Panc1 (cell line): ENCODE data around the gene MISP3. TPM values are rescaled to one million over a fixed set of nuclear protein-coding genes. Genes with fewer than 3 reads are reported as not detected.
"Not testable (repeated sequence)": the region's sequence is repeated elsewhere in the genome, so short reads cannot be mapped to it uniquely, and the experiment has no call there.

Experiments
- ATAC-seq: fragments of 200-7000 bp; cut with Tn5 transposase; 2 replicates; pipeline ENCODE4 v1.9.1; 2020; ENCODE audit warnings: mild to moderate bottlenecking, moderate library complexity
- BruUV-seq: library from RNA; stranded (reverse); fragments of 400-500 nt; replicated peaks from 2 replicates; lab custom pipeline; 2021; lab: Mats Ljungman, UMichigan
- CTCF ChIA-PET: fragments of 300-600 bp; sonication (Branson Sonifier 250); formaldehyde crosslinking; loops from one replicate; lab custom pipeline; 2022; ENCODE audit warnings: antibody characterized with exemption; lab: Charles Lee
- POLR2A ChIA-PET: fragments of 300-600 bp; sonication (Branson Sonifier 250); formaldehyde crosslinking; loops from one replicate; lab custom pipeline; 2022; ENCODE audit warnings: antibody characterized with exemption; lab: Charles Lee
- DNase-seq: peaks from one replicate; pipeline ENCODE4 v3.0.0-alpha.2; 2010; ENCODE audit warnings: low read depth, low spot score
- H3K27ac ChIP-seq: 2 replicates; pipeline ENCODE4 v1.5.1; 2011; ENCODE audit warnings: mild to moderate bottlenecking, low read length, inconsistent platforms
- H3K27me3 ChIP-seq: fragments of 200-500 bp; sonication (Bioruptor generic); 2 replicates; pipeline ENCODE4 v1.6.0; 2014; ENCODE audit warnings: low read length, inconsistent platforms; ENCODE audit not compliant: control insufficient read depth, insufficient read depth
- H3K36me3 ChIP-seq: fragments of 200-500 bp; sonication (Bioruptor generic); 2 replicates; pipeline ENCODE4 v1.5.1; 2014; ENCODE audit warnings: inconsistent platforms, mild to moderate bottlenecking, low read length, moderate library complexity; ENCODE audit not compliant: control insufficient read depth, insufficient read depth
- H3K4me1 ChIP-seq: 2 replicates; pipeline ENCODE4 v1.5.1; 2011; ENCODE audit warnings: inconsistent platforms, mild to moderate bottlenecking, low read length, moderate library complexity; ENCODE audit not compliant: control insufficient read depth, insufficient read depth
- H3K4me3 ChIP-seq, 2 experiments: 2 replicates each; pipeline ENCODE4 v1.5.1; 2011 to 2012; ENCODE audit warnings: low read depth in 2 of 2, low read length in 2 of 2, mild to moderate bottlenecking in 2 of 2, inconsistent platforms in 1 of 2, moderate library complexity in 1 of 2
- H3K9me3 ChIP-seq: fragments of 200-500 bp; sonication (Bioruptor generic); 2 replicates; pipeline ENCODE4 v1.5.1; 2014; ENCODE audit warnings: low read depth, mild to moderate bottlenecking, inconsistent platforms, low read length, moderate library complexity; ENCODE audit not compliant: control insufficient read depth, insufficient read depth
- CTCF ChIP-seq: fragments of 450-650 bp; IDR thresholded peaks from 2 replicates; pipeline ENCODE4 v1.5.1; 2017; ENCODE audit warnings: mild to moderate bottlenecking
- POLR2AphosphoS5 ChIP-seq: IDR thresholded peaks from 2 replicates; pipeline ENCODE4 v1.6.1; 2012; ENCODE audit warnings: mild to moderate bottlenecking, low read depth, low read length, moderate library complexity
- REST ChIP-seq, 2 experiments: IDR thresholded peaks; 2 replicates each; pipeline ENCODE4 v1.6.1; 2011 to 2012; ENCODE audit warnings: low read depth in 2 of 2, control low read depth in 1 of 2, low read length in 1 of 2, mild to moderate bottlenecking in 1 of 2, moderate library complexity in 1 of 2; ENCODE audit not compliant: insufficient read depth in 1 of 2
- in situ Hi-C: cut with HindIII; loops from 2 replicates; pipeline ENCODE4 v1.10.0; 2016; ENCODE audit warnings: low sequenced_read_pairs, low pct_unique_long_range_greater_than_20kb
- intact Hi-C: fragments of 100-400 bp; cut with micrococcal nuclease; formaldehyde crosslinking; loops from one replicate; pipeline ENCODE4 v1.10.0; 2022; ENCODE audit not compliant: unreplicated experiment
- total RNA-seq: library from RNA; stranded (reverse); gene quantifications from one replicate; pipeline ENCODE4 v1.2.1, GENCODE V29; 2021; ENCODE audit not compliant: unreplicated experiment

MISP3 gene
- total RNA-seq, 1 experiment from 2014 or later: 1.5 TPM

GRCh38 chr19:14042659-14043608 is 29.7 kb upstream of the MISP3 start:
- in situ Hi-C loops, H3K9me3 ChIP-seq, BruUV-seq, intact Hi-C loops, H3K36me3 ChIP-seq, H3K27me3 ChIP-seq, H3K4me1 ChIP-seq, DNase-seq, POLR2A ChIA-PET, H3K27ac ChIP-seq, H3K4me3 ChIP-seq: not testable (repeated sequence)
- ATAC-seq: peak; percentile 90
- CTCF ChIA-PET: interaction anchor here (0.5 to 1.5 kb wide), 3 partner anchors 10 to 18 kb away, joined by 6 to 9 read pairs (median 9); partner anchors contain the start of gene IL27RA
- TF ChIP-seq CTCF: peak; percentile 76

- BruUV-seq, ATAC-seq, H3K36me3 ChIP-seq, intact Hi-C loops, DNase-seq, H3K9me3 ChIP-seq, H3K27ac ChIP-seq, H3K4me1 ChIP-seq, H3K4me3 ChIP-seq, in situ Hi-C loops, H3K27me3 ChIP-seq: not testable (repeated sequence)
- ChIA-PET POLR2A (interaction anchor here (0.6 kb wide), 1 partner anchor 167 kb away, joined by 7 read pairs; no protein-coding TSS in a partner anchor), CTCF (interaction anchor here (0.5 to 0.7 kb wide), 3 partner anchors 101 to 190 kb away, joined by 3 to 9 read pairs (median 8); no protein-coding TSS in a partner anchor)
Observed at GRCh38 chr19:14047866-14048265, 24.7 kb upstream of the MISP3 start.

GRCh38 chr19:14048443-14049153 is 24.0 kb upstream of the MISP3 start:
- no peak for DNase-seq
- no TSS peak for BruUV-seq
- intact Hi-C loops (no loop called here), in situ Hi-C loops (no loop called here)
- ChIA-PET CTCF (interaction anchor here (0.5 to 0.7 kb wide), 4 partner anchors 101 to 351 kb away, joined by 3 to 9 read pairs (median 7); no protein-coding TSS in a partner anchor), POLR2A (interaction anchor here (0.6 to 0.7 kb wide), 3 partner anchors 64 to 168 kb away, joined by 6 to 11 read pairs (median 7); a partner anchor contains a TSS)
- Histone ChIP-seq H3K4me1 (no peaks in the 10 kb centered on the region), H3K27ac (no peak overlapping the region), H3K4me3 (no peak overlapping the region), H3K36me3 (no peaks in the 10 kb centered on the region), H3K9me3 (no peaks in the 10 kb centered on the region), H3K27me3 (no peaks in the 10 kb centered on the region)
- TF ChIP-seq POLR2AphosphoS5: no peak
- no peak for TF ChIP-seq REST (IDR thresholded peaks at IDR 0.05; ENCODE audit: insufficient read depth in 1 of 2, low read depth in 2 of 2, low read length in 1 of 2)
- peak; percentile 92 for TF ChIP-seq CTCF
- ATAC-seq: peak; percentile 84
